KOPT-K1 (cell line): ENCODE results near the gene ITGB4.

ENCODE experiments used
- H3K27ac ChIP-seq: fragments of 200-600 bp; sonication (generic); 2 replicates; pipeline ENCODE4 v1.5.1; 2016; ENCODE audit warnings: antibody characterized with exemption, mild to moderate bottlenecking, low read depth, low read length; ENCODE audit not compliant: poor library complexity, severe bottlenecking
- H3K36me3 ChIP-seq: fragments of 200-600 bp; sonication (generic); 2 replicates; pipeline ENCODE4 v1.5.1; 2017; ENCODE audit warnings: antibody characterized with exemption, mild to moderate bottlenecking, low read length, moderate library complexity; ENCODE audit not compliant: insufficient read depth
- H3K9me3 ChIP-seq: fragments of 200-600 bp; sonication (generic); 2 replicates; pipeline ENCODE4 v1.5.1; 2017; ENCODE audit warnings: antibody characterized with exemption, low read length, mild to moderate bottlenecking; ENCODE audit not compliant: insufficient read depth, poor library complexity, severe bottlenecking

Gene ITGB4

DNA sequence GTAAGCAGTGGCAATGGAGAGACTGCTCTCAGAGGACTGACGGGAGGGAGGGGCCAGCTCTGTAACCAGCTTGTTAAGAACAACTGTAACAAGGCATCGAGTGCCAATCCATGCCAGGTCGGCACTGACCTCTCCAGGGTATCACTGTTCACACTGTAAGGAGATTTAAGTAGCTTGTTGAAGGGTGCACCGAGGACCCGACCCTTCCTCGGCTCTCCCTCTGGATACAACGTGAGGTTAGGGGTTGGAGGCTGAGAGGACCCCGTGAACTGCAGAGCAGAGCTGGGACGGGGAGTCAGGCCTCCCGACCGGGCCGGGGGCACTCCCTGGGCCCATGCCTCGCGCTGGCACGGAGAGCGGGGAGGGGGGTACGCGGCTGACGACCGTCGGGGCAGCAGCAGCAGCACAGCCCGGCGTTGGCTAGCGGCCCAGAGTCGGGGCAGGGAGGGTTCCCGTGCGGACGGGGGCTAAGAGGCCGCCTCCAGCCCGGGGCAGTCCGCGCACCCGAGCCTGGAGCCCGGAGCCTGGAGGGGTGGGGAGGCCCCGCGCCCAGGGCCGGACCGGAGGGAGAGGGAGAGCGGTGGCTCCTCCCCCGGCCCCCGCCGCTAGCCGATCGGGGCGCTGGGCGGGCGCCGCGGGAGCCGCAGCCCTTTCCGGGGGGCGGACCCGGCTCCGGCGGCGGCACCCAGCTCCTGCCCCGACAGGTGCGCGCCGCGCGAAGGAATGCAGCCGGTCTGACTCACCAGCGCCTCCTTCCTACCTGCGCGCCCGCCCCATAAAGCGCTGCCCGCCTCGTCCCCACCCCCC is at the start of gene ITGB4:
Gene ITGB4 (plus strand): TSS at position 804 of the 807 bp plus-strand sequence. CDS start 3,245 bp downstream, outside the sequence.
- no peak within 1 kb of the TSS for H3K27ac ChIP-seq

DNA sequence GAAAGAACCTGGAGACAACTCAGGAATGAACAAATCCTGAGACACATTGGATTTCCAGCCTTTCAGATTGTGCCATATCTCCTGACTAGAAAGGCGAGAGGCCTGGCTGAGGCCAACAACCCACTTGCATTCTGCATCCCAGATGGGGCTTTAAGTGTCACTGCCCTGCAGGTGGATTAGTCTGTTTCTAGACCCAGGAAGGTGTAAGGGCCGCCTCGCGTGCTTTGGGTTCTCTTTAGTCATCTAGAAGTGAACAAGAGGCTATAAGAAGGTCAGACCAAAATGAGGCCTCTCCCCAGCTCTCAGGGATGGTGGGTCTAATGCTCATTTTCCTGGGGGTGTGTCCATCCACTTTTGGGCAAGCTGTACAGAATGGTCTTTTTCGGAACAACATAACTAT is 49.2 kb upstream of the ITGB4 start:
- peaks cover 78% of the 10 kb centered on the region for H3K36me3 ChIP-seq
- H3K27ac ChIP-seq, result no peak overlapping the region
- no peaks in the 10 kb centered on the region for H3K9me3 ChIP-seq

More for the DNA sequence above, at the start of gene ITGB4:
- Histone ChIP-seq H3K9me3 (no peaks in the 10 kb centered on the region), H3K36me3 (no peaks in the 10 kb centered on the region)

DNA sequence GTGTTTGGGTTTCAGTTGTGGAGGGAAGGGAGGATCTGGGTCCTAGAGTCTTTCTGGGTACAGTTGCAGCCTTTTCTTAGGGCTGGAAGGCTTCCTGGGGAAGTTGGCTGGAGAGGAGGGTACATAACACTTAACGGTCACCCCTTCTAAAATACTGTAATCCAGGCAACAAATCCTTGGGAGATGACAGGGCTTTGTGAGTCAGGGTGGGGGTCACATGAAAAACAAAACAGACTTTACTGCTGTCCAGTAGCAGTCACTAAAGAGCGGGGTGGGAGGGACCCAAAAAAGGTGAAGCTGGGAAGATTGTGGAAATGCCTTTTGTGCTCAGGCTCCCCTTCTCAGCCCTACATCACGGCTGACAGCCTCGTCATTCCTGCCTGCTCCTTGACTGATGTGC is 47.8 kb upstream of the ITGB4 start:
- no peaks in the 10 kb centered on the region for H3K9me3 ChIP-seq
- H3K27ac ChIP-seq, result no peak overlapping the region
- H3K36me3 ChIP-seq, result peaks cover 90% of the 10 kb centered on the region

DNA sequence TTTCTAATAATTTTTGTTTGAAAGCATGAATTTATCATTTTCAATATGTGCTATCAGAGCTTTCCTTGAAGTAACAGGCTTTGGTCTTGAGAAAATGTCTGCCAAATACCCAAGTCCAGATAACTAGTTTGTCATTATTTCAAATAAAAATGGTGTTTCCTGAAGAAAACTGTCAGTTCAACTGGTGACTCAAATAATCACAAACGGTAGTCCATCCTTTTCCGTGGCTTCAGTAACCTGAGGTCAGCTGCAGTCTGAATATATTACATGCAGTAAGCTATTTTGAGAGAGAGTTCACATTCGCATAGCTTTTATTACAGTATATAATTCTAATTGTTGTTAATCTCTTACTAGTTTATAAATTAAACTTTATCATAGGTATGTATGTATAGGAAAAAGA is 44.8 kb upstream of the ITGB4 start:
- Histone ChIP-seq H3K9me3 (no peaks in the 10 kb centered on the region), H3K27ac (no peak overlapping the region), H3K36me3 (peaks cover 90% of the 10 kb centered on the region)

DNA sequence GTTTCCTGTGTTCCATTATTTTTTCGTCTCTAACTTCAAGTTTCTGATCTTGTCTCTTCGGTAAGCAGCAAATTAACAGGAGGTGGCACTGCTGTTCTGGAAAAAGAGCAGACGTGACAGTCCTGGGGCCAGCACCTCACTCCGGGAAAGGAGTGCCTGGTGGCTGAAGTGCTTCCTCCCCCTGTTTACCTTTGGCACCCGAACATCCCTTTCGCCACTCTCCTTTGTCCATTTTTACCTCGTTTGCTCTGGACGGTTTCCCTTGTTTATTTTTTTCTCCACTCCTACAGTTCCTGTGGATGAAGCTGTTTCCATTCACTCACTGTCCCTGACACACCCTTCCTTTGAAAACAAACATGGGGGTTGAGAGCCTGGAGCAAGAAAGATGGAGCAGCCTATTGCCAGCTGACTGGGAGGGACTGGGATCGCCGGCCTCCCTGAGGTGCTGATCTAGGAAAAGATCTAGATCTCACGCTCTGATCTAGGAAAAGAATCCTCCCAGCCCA is 41.5 kb upstream of the ITGB4 start:
- Histone ChIP-seq H3K36me3 (peaks cover 81% of the 10 kb centered on the region), H3K9me3 (no peaks in the 10 kb centered on the region), H3K27ac (no peak overlapping the region)

DNA sequence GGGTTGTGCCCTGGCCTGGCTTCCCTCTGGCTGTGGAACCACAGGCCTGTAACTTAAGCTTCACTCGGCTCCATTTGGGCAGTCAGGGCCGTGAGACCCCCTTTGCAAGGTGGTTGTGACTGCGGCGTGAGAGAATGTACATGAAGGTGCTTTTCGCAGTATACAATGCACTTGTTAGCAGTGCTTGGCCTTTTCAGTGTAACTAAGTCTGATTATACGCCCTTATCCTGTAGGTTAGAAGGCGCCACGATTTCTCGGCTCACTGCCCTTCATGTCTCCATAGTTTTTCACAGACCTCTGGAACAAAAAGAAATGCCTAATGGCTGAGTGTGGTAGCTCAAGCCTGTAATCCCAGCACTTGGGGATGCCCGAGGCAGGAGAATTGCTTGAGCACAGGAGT is 40.8 kb upstream of the ITGB4 start:
- peaks cover 84% of the 10 kb centered on the region for H3K36me3 ChIP-seq
- no peak overlapping the region for H3K27ac ChIP-seq
- H3K9me3 ChIP-seq, result no peaks in the 10 kb centered on the region

DNA sequence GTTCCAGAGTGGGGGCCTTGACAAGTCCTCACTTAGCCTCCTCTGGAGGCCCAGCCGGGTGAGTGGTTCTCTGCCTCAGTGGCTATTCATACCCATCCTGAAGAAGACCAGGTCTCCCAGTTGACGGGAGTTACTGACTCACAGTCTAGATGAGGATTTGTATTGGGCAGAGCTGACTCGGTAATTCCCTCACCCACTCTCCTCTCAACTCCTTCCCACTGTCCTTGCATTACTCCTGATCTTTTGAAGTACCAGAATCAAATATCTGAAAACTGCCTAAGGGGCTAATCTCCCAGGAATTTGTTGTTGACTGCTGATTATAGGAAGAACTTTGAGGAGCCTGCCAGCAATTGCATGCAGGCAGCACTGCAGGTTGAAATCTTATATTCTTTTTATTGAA is 40.0 kb upstream of the ITGB4 start:
- peaks cover 79% of the 10 kb centered on the region for H3K36me3 ChIP-seq
- H3K27ac ChIP-seq, result no peak overlapping the region
- no peaks in the 10 kb centered on the region for H3K9me3 ChIP-seq

DNA sequence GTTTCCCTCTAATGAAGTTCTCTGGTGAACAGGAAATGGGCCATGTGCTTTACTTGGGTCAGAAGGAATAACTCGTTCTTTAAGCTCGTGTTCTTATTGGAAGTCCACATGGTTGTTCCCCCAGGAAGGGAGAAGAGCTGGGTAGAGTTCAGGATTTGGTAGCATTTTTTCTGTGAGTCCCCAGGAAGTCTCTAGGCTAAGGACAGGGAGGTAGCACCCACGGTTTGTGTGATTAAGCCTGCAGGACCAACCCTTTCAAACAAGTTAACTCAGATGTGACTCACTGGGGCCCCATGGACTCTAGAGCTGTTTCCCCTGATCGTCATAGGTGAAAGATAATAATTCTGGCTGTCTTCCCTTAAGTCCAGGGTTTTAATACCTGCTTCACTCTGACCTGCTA is 37.7 kb upstream of the ITGB4 start:
- no peaks in the 10 kb centered on the region for H3K9me3 ChIP-seq
- H3K27ac ChIP-seq, result no peak overlapping the region
- H3K36me3 ChIP-seq, result peaks cover 67% of the 10 kb centered on the region

DNA sequence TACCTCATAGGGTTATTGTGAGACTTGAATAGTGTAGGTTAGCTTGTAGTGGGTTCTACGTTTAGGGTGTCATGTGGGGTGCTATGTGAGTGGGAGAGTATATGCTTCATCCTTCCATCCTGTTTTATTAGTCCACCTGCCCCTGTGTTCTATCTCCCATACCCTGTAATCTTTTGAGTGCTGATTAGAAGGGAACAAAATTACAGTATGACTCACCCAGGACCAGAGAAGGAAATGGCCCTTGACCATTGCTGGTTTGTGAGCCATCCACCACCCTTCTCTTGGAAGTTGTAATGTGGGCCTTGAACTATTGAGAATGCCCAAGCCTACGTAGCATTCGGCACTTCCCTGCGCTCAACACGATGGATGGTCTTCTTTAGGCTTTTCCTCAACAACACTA is 37.0 kb upstream of the ITGB4 start:
- Histone ChIP-seq H3K9me3 (no peaks in the 10 kb centered on the region), H3K27ac (no peak overlapping the region), H3K36me3 (peaks cover 60% of the 10 kb centered on the region)

DNA sequence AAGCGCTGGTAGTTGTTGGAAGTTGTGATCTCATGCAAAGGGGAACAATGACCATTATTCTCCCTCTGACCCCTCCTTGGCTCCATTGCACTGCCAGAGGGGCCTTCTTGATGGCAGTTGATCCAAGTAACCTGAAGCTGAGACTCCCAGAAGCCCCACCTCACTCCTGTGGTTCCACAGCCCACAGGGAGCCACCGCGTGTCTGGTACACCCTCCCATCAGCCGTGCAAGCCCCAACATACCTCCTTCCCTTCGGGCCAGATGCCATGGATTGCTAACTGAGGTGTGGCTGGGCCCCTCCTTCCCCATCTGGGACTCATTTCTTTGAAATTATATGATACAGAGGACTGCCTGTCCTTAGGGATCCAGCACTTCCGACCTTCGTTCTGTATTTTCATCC is 36.3 kb upstream of the ITGB4 start:
- no peak overlapping the region for H3K27ac ChIP-seq
- no peaks in the 10 kb centered on the region for H3K9me3 ChIP-seq
- H3K36me3 ChIP-seq, result peaks cover 53% of the 10 kb centered on the region

DNA sequence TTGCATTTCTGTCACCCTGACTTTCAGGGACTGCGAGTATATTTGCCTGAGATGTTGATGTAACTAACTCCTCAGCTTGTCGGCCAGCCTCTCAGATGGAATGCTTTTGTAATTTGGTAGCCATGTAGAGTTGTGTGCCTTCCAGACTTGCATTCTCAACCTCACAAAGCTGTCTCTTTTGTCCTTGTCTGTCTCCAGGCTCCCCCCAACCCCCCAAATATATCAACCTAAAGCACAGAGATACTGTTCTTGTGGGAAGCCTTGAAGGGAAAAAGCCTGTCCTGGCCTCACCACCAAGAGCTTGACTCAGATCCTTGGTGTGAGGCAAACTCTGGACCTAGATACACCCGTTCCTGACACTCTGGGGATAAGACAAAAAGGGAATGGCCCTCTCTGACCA is 35.8 kb upstream of the ITGB4 start:
- peaks cover 52% of the 10 kb centered on the region for H3K36me3 ChIP-seq
- no peaks in the 10 kb centered on the region for H3K9me3 ChIP-seq
- H3K27ac ChIP-seq, result no peak overlapping the region

DNA sequence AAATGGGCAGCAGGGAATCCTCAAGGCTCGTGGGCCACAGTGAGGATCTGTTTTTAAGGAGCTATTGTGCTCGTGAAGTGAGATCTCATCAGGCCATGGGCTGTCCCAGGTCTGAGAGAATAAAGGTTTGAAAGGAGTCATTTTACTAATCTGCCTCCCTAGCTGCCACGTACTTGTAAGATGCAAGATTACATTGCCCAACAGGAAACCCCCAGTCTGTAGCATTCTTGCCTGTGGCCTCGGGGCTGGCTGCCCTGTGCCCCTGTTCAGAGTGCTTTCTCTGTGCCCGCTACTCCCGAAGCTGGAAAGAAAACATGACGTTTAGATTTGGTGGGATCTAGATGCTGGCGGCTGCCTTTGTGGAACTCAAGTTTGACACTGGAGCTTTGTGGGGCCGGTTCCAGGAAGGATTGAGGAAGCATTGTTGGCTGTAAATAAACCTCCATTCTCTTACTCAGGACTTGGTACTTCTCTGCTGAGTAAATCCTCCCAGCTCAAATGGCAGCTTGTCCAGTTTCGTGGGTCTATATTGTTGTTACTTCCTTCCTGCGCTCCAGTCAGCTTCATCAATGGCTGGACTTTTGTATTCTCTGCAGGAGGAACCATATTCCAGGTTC is 32.9 kb upstream of the ITGB4 start:
- no peaks in the 10 kb centered on the region for H3K9me3 ChIP-seq
- H3K36me3 ChIP-seq, result peaks cover 61% of the 10 kb centered on the region
- H3K27ac ChIP-seq, result peak overlapping the region; percentile 81

DNA sequence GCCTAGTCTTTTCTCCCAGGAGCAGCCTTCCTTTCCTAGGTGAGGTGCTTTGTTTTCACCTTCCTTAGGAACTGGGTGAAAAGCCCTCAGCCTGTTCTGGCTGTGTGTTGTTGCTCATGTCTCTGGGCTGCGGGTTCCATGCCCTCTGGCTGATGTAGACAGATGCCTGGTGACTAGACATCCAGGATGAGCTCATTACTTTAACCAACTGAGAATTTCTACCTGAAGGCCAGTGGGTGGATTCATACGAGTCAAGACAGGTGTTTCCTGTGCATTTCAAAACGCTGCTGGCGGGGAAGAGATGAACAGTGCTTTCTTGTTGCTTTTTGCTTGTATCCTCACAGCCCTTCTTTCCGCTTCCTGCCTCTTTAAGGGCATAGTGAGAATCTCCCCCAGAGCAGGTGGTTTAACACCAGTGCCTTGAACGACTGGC is 31.8 kb upstream of the ITGB4 start:
- H3K36me3 ChIP-seq, result peaks cover 62% of the 10 kb centered on the region
- no peaks in the 10 kb centered on the region for H3K9me3 ChIP-seq
- peak overlapping the region; percentile 81 for H3K27ac ChIP-seq

DNA sequence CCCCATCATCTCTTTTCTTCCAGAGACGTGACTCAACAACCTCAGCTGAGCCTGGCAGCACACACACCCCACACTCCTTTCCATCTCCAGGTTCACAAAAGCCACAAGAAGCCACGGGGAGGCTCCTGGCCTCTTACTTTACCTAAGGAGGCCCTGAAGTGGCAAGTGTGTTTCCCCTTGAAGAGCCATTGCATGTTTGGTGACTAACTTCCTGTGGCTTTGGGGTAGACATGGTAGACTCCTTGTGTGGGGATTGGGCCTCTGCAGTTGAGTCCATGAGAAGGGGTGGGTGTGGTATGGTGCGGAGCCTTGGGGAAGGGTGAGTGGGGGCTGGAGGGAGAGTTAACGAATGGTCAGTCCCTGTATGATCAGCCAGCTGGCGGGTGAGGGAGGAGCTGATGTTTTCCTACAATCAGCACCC is 29.9 kb upstream of the ITGB4 start:
- Histone ChIP-seq H3K27ac (peak overlapping the region; percentile 81), H3K9me3 (no peaks in the 10 kb centered on the region), H3K36me3 (peaks cover 67% of the 10 kb centered on the region)

DNA sequence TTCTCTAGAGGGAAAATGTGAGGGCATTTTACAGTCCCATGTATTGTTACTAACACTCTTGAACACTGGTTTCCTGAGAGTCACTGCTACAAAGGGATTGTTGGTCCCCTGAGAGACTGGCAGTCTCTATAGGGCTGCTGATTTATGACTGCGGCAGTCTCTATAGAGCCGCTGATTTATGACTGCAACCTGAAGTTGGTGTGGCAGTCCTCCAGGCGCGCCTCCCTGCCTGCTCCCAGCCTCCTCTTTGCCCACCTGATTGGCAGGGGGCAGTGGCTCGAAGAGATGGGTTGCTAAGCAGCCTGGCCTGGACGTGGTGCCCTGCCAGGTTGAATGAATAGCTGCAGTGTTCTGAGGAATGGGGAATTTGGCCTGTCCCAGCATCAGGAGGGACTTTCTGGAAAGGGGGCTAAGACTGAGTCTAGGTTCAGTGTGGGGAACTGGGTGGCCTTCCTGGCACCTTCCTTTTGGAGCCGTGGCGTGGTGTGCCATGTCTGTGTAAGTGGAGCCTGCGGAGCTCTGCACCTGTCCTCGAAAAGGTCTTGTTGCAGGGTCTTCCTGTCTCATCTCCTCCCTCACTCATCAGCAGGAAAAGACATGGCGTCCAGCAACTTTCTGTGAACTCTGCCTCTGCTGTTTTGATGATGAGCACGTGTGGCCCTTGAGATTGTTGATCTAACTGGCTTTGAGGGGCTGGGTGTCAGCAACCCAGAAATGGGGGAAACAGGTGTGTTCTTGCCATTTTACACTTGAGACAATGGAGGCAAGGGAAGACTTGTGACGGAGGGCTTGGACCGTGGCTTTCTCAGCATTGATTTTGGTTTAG is 29.2 kb upstream of the ITGB4 start:
- peak overlapping the region; percentile 81 for H3K27ac ChIP-seq
- H3K36me3 ChIP-seq, result peaks cover 73% of the 10 kb centered on the region
- H3K9me3 ChIP-seq, result no peaks in the 10 kb centered on the region
